SIG-M5 treated with dmso at 0.1 percent for 504 hours (cell line): ENCODE results near the gene CCDC195.

ENCODE experiments used
- DNase-seq: peaks from one replicate; lab custom pipeline; 2025; ENCODE audit not compliant: unreplicated experiment; lab: John Stamatoyannopoulos, UW

The CCDC195 gene

GRCh38 chr2:224716201-224716600 is at the start of gene CCDC195:
Gene CCDC195, minus strand, starts transcription at chr2:224716365. Its CDS starts 0 bp downstream, at chr2:224716365.
- DNase-seq, result no peak

GRCh38 chr2:224764565-224765236 is 48.5 kb upstream of the CCDC195 start:
- no peak for DNase-seq

- no peak for DNase-seq
Measured at GRCh38 chr2:224757934-224758548, 41.9 kb upstream of the CCDC195 start.

GRCh38 chr2:224753743-224754540 is 37.8 kb upstream of the CCDC195 start:
- DNase-seq, result no peak

- no peak for DNase-seq
Measured at GRCh38 chr2:224751996-224752698, 36.0 kb upstream of the CCDC195 start.

- DNase-seq, result no peak
Measured at GRCh38 chr2:224749136-224749535, 33.0 kb upstream of the CCDC195 start.

- no peak for DNase-seq
Measured at GRCh38 chr2:224747765-224748164, 31.6 kb upstream of the CCDC195 start.

GRCh38 chr2:224736227-224736626 is 20.1 kb upstream of the CCDC195 start:
- no peak for DNase-seq

GRCh38 chr2:224734949-224735348 is 18.8 kb upstream of the CCDC195 start:
- peak; percentile 32 for DNase-seq

- no peak for DNase-seq
Measured at GRCh38 chr2:224731665-224732064, 15.5 kb upstream of the CCDC195 start.

- DNase-seq, result no peak
Measured at GRCh38 chr2:224729435-224729834, 13.3 kb upstream of the CCDC195 start.

GRCh38 chr2:224724331-224724730 is 8.2 kb upstream of the CCDC195 start:
- DNase-seq, result no peak

- DNase-seq, result peak; percentile 51
Measured at GRCh38 chr2:224723586-224724217, 7.5 kb upstream of the CCDC195 start.

- DNase-seq, result no peak
Measured at GRCh38 chr2:224722770-224723169, 6.6 kb upstream of the CCDC195 start.

- DNase-seq, result no peak
Measured at GRCh38 chr2:224722250-224722649, 6.1 kb upstream of the CCDC195 start.

GRCh38 chr2:224716921-224717320 is 756 bp upstream of the CCDC195 start:
- DNase-seq, result no peak

GRCh38 chr2:224711859-224712665 is 4.1 kb downstream of the CCDC195 start:
- no peak for DNase-seq

GRCh38 chr2:224711381-224711780 is 4.8 kb downstream of the CCDC195 start:
- no peak for DNase-seq

GRCh38 chr2:224709301-224709700 is 6.9 kb downstream of the CCDC195 start:
- DNase-seq, result no peak

GRCh38 chr2:224694502-224694901 is 21.7 kb downstream of the CCDC195 start:
- no peak for DNase-seq
